HG02610 (cell line): ENCODE results near the gene GSS.

ENCODE experiments used
- ATAC-seq: cut with Tn5 transposase; IDR thresholded peaks from one replicate; pipeline ENCODE4 v1.9.1; 2021; ENCODE audit warnings: mild to moderate bottlenecking, moderate library complexity; ENCODE audit not compliant: unreplicated experiment

Gene GSS

GRCh38 chr20:34979366-34980153 lies 24.0 kb upstream of the GSS start:
- no peak for ATAC-seq

GRCh38 chr20:34978092-34978744 lies 22.6 kb upstream of the GSS start:
- ATAC-seq = no peak

- ATAC-seq = no peak
These were observed 21.9 kb upstream of the GSS start for GRCh38 chr20:34977365-34978091.

- ATAC-seq = no peak
These were observed 20.7 kb upstream of the GSS start for GRCh38 chr20:34976286-34976685.

- no peak for ATAC-seq
These were observed 18.6 kb upstream of the GSS start for GRCh38 chr20:34974246-34974645.

GRCh38 chr20:34971561-34972235 lies 16.1 kb upstream of the GSS start:
- ATAC-seq = no peak

- no peak for ATAC-seq
These were observed 15.4 kb upstream of the GSS start for GRCh38 chr20:34970846-34971560.

- no peak for ATAC-seq
These were observed 14.7 kb upstream of the GSS start for GRCh38 chr20:34970193-34970840.

GRCh38 chr20:34968042-34968775 lies 12.6 kb upstream of the GSS start:
- ATAC-seq = no peak

- no peak for ATAC-seq
These were observed 11.8 kb upstream of the GSS start for GRCh38 chr20:34967421-34967820.

- no peak for ATAC-seq
These were observed 9.4 kb upstream of the GSS start for GRCh38 chr20:34965051-34965450.

GRCh38 chr20:34964486-34964885 lies 8.9 kb upstream of the GSS start:
- ATAC-seq = no peak

- ATAC-seq = no peak
These were observed 1.3 kb upstream of the GSS start for GRCh38 chr20:34956751-34957472.

- no peak for ATAC-seq
These were observed 444 bp upstream of the GSS start for GRCh38 chr20:34956041-34956458.

- ATAC-seq = no peak
These were observed 739 bp downstream of the GSS start for GRCh38 chr20:34954904-34955230.

GRCh38 chr20:34953960-34954359 lies 1.6 kb downstream of the GSS start:
- ATAC-seq = no peak

GRCh38 chr20:34952671-34953070 lies 2.9 kb downstream of the GSS start:
- no peak for ATAC-seq

- ATAC-seq = no peak
These were observed 4.0 kb downstream of the GSS start for GRCh38 chr20:34951652-34952051.

- ATAC-seq = no peak
These were observed 4.4 kb downstream of the GSS start for GRCh38 chr20:34951252-34951651.
